KMS-11 (cell line): ENCODE measurements around the gene ZNF536.
"Not testable (repeated sequence)": the region's sequence is repeated elsewhere in the genome, so short reads cannot be mapped to it uniquely, and the experiment has no call there.

Source experiments
- H2AFZ ChIP-seq: fragments of 200-600 bp; sonication (generic); 2 replicates; pipeline ENCODE4 v1.6.1; 2016; ENCODE audit warnings: antibody characterized with exemption, mixed run types, low read depth
- H3K27ac ChIP-seq: fragments of 200-600 bp; sonication (generic); 2 replicates; pipeline ENCODE4 v1.6.1; 2016; ENCODE audit warnings: mild to moderate bottlenecking, mixed run types
- H3K27me3 ChIP-seq: fragments of 200-600 bp; sonication (generic); 2 replicates; pipeline ENCODE4 v1.6.1; 2017; ENCODE audit warnings: mild to moderate bottlenecking, low read depth, mixed run types, moderate library complexity; ENCODE audit not compliant: insufficient read depth
- H3K36me3 ChIP-seq: fragments of 200-600 bp; sonication (generic); 2 replicates; pipeline ENCODE4 v1.6.1; 2017; ENCODE audit warnings: mild to moderate bottlenecking, mixed run types; ENCODE audit not compliant: insufficient read depth
- H3K4me1 ChIP-seq: fragments of 200-600 bp; sonication (generic); 2 replicates; pipeline ENCODE4 v1.6.1; 2016; ENCODE audit warnings: mild to moderate bottlenecking, low read depth, mixed run types; ENCODE audit not compliant: poor library complexity, severe bottlenecking
- H3K4me2 ChIP-seq: fragments of 200-600 bp; sonication (generic); 2 replicates; pipeline ENCODE4 v1.7.0; 2016; ENCODE audit warnings: mild to moderate bottlenecking, mixed run types
- H3K4me3 ChIP-seq: fragments of 200-600 bp; sonication (generic); IDR thresholded peaks from 2 replicates; pipeline ENCODE4 v1.6.1; 2017; ENCODE audit warnings: low read depth, low read length, mixed read lengths; ENCODE audit not compliant: insufficient read depth
- H3K79me2 ChIP-seq: fragments of 200-600 bp; sonication (generic); 2 replicates; pipeline ENCODE4 v1.6.1; 2016; ENCODE audit warnings: low read depth, mixed run types; ENCODE audit not compliant: insufficient read depth
- H3K9ac ChIP-seq: fragments of 200-600 bp; sonication (generic); 2 replicates; pipeline ENCODE4 v1.6.1; 2016; ENCODE audit warnings: mild to moderate bottlenecking, mixed run types
- H4K20me1 ChIP-seq: fragments of 200-600 bp; sonication (generic); 2 replicates; pipeline ENCODE4 v1.6.1; 2016; ENCODE audit warnings: mild to moderate bottlenecking, mixed run types; ENCODE audit not compliant: insufficient read depth
- CTCF ChIP-seq: fragments of 200-600 bp; sonication (generic); conservative IDR thresholded peaks from 2 replicates; pipeline ENCODE4 v1.6.1; 2017; ENCODE audit warnings: low read depth, mild to moderate bottlenecking, antibody characterized with exemption, low read length, moderate library complexity, mixed read lengths

ZNF536 gene

GRCh38 chr19:30394481-30395151 lies 22.4 kb downstream of the ZNF536 start:
- H3K4me1 ChIP-seq, result no peaks in the 10 kb centered on the region

GRCh38 chr19:30395283-30395682 lies 23.1 kb downstream of the ZNF536 start:
- no peaks in the 10 kb centered on the region for H4K20me1 ChIP-seq
- H2AFZ ChIP-seq, result no peak overlapping the region
- H3K36me3 ChIP-seq, result no peaks in the 10 kb centered on the region
- H3K27me3 ChIP-seq, result no peaks in the 10 kb centered on the region
- no peak overlapping the region for H3K4me3 ChIP-seq
- H3K4me1 ChIP-seq, result no peaks in the 10 kb centered on the region
- H3K27ac ChIP-seq, result no peak overlapping the region
- no peak overlapping the region for H3K9ac ChIP-seq
- H3K79me2 ChIP-seq, result no peaks in the 10 kb centered on the region
- no peak overlapping the region for H3K4me2 ChIP-seq
- no peak for TF ChIP-seq CTCF

More at GRCh38 chr19:30394481-30395151, 22.4 kb downstream of the ZNF536 start:
- Histone ChIP-seq H3K36me3 (no peaks in the 10 kb centered on the region), H3K4me2 (no peak overlapping the region), H3K79me2 (no peaks in the 10 kb centered on the region), H3K9ac (no peak overlapping the region), H4K20me1 (no peaks in the 10 kb centered on the region), H3K27me3 (no peaks in the 10 kb centered on the region), H3K27ac (no peak overlapping the region), H3K4me3 (no peak overlapping the region), H2AFZ (no peak overlapping the region)
- no peak for TF ChIP-seq CTCF

- not testable (repeated sequence) for H3K9ac ChIP-seq, H3K4me2 ChIP-seq, H3K4me3 ChIP-seq, H3K4me1 ChIP-seq, H3K27me3 ChIP-seq, H4K20me1 ChIP-seq, H2AFZ ChIP-seq, H3K36me3 ChIP-seq, H3K27ac ChIP-seq, H3K79me2 ChIP-seq
These were observed 26.4 kb downstream of the ZNF536 start for GRCh38 chr19:30398539-30398938.

- TF ChIP-seq CTCF, result no peak
- H3K4me3 ChIP-seq, result no peak overlapping the region
- no peak overlapping the region for H3K4me2 ChIP-seq
- H3K27ac ChIP-seq, result no peak overlapping the region
- H2AFZ ChIP-seq, result no peak overlapping the region
- no peaks in the 10 kb centered on the region for H3K4me1 ChIP-seq
- no peaks in the 10 kb centered on the region for H3K36me3 ChIP-seq
- H3K9ac ChIP-seq, result no peak overlapping the region
- H3K79me2 ChIP-seq, result no peaks in the 10 kb centered on the region
- no peaks in the 10 kb centered on the region for H4K20me1 ChIP-seq
- no peaks in the 10 kb centered on the region; the same call in 1 of the 2 replicates for H3K27me3 ChIP-seq
These were observed 29.8 kb downstream of the ZNF536 start for GRCh38 chr19:30401956-30402355.

GRCh38 chr19:30402436-30403202 lies 30.4 kb downstream of the ZNF536 start:
- no peak overlapping the region for H3K27ac ChIP-seq
- no peaks in the 10 kb centered on the region for H3K36me3 ChIP-seq
- H3K4me2 ChIP-seq, result no peak overlapping the region
- H3K9ac ChIP-seq, result no peak overlapping the region
- H3K79me2 ChIP-seq, result no peaks in the 10 kb centered on the region
- H3K4me1 ChIP-seq, result no peaks in the 10 kb centered on the region
- TF ChIP-seq CTCF, result no peak
- no peaks in the 10 kb centered on the region for H4K20me1 ChIP-seq
- no peak overlapping the region for H3K4me3 ChIP-seq
- no peaks in the 10 kb centered on the region; the same call in 1 of the 2 replicates for H3K27me3 ChIP-seq
- H2AFZ ChIP-seq, result no peak overlapping the region
